Kidney (tissue), 14 donors: Measurements from ENCODE around the gene TRAFD1. TPM values are rescaled to one million over a fixed set of nuclear protein-coding genes. Genes with fewer than 3 reads are reported as not detected.

Experiments
- DNase-seq, 5 donors: peaks; one replicate each; pipeline ENCODE4 v3.0.0-alpha.2; 2013 to 2020
- FAIRE-seq: peaks from 2 replicates; lab custom pipeline; 2012; peaks lifted over from hg19 to GRCh38; lab: Jason Lieb, UNC
- H3K27ac ChIP-seq, 2 donors: one replicate each; pipeline ENCODE4 v1.7.0; 2013; ENCODE audit warnings: low read depth in 2 of 2, low read length in 2 of 2, inconsistent platforms in 1 of 2
- H3K27me3 ChIP-seq: one replicate; pipeline ENCODE4 v1.7.1; 2013; ENCODE audit warnings: low read length, inconsistent platforms; ENCODE audit not compliant: control insufficient read depth, insufficient read depth
- H3K36me3 ChIP-seq, 3 donors: one replicate each; pipeline versions ENCODE4 v1.7.0 to v1.7.1; 2013; ENCODE audit warnings: low read length in 3 of 3, control low read depth in 1 of 3, inconsistent platforms in 1 of 3; ENCODE audit not compliant: insufficient read depth in 3 of 3, control insufficient read depth in 2 of 3
- H3K4me1 ChIP-seq, 3 donors: one replicate each; pipeline versions ENCODE4 v1.7.0 to v1.7.1; 2013; ENCODE audit warnings: low read length in 3 of 3, inconsistent platforms in 1 of 3, low read depth in 1 of 3; ENCODE audit not compliant: control insufficient read depth in 2 of 3, insufficient read depth in 2 of 3
- H3K4me3 ChIP-seq, 3 donors: one replicate each; pipeline versions ENCODE4 v1.7.0 to v1.8.1; 2013; ENCODE audit warnings: low read length in 3 of 3, control low read depth in 1 of 3, inconsistent platforms in 1 of 3
- H3K9ac ChIP-seq, 3 donors: one replicate each; pipeline versions ENCODE4 v1.7.0 to v1.7.1; 2013; ENCODE audit warnings: low read length in 3 of 3, control low read depth in 1 of 3, inconsistent platforms in 1 of 3
- H3K9me3 ChIP-seq, 3 donors: one replicate each; pipeline versions ENCODE4 v1.7.0 to v1.7.1; 2013; ENCODE audit warnings: low read length in 3 of 3, control low read depth in 1 of 3, inconsistent platforms in 1 of 3; ENCODE audit not compliant: control insufficient read depth in 2 of 3, insufficient read depth in 1 of 3
- CTCF ChIP-seq: IDR thresholded peaks from 3 replicates; pipeline ENCODE4 v1.5.1; 2012; ENCODE audit warnings: mild to moderate bottlenecking, moderate library complexity, borderline replicate concordance; ENCODE audit not compliant: insufficient read depth; ENCODE audit errors: extremely low read depth
- intact Hi-C: fragments of 100-400 bp; cut with DNase I; formaldehyde crosslinking; loops from one replicate; pipeline ENCODE4 v1.11.1; 2022
- polyA plus RNA-seq: library from polyadenylated mRNA; stranded (reverse); fragments of 350-450 nt; fragmentation: Illumina TruSeq; extraction: RNeasy Lipid Tissue Mini Kit (QIAGEN cat#74804); gene quantifications from one replicate; pipeline ENCODE4 v1.2.3, GENCODE V29; 2014; ENCODE audit warnings: low read depth, low replicate concordance; ENCODE audit not compliant: insufficient read depth
- total RNA-seq: library from RNA; stranded (reverse); fragmentation: NEBNext Ultra II Directional; extraction: Animal tissue kit (Norgen Biotek cat#: 25700); gene quantifications from one replicate; pipeline ENCODE4 v1.2.1, GENCODE V29; 2021
- donor health status: control.
- donor health status: control.
- donor health status: control.
- donor health status: control.
- donor health status: control.
- donor health status: DM: yes; HTN: yes; CAD: no.
- donor health status: Normal renal cell carcinoma (clear cell type).

The TRAFD1 gene
- total and polyA plus RNA-seq, 2 donors from 2014 or later: 16.4 to 27.1 TPM

- Histone ChIP-seq H3K27ac (no peak overlapping the region), H3K9ac (no peak overlapping the region), H3K4me1 (peaks cover 0 to 11% (median 6%) of the 10 kb centered on the region in 3 donors), H3K9me3 (no peaks in the 10 kb centered on the region), H3K36me3 (peaks cover 7 to 26% (median 13%) of the 10 kb centered on the region in 3 donors), H3K27me3 (no peaks in the 10 kb centered on the region), H3K4me3 (no peak overlapping the region)
- intact Hi-C loops: no loop called here
- TF ChIP-seq CTCF: no peak
- DNase-seq (no peak), FAIRE-seq (no peak)
Measured at GRCh38 chr12:112134731-112135130, 9.4 kb downstream of the TRAFD1 start.

- intact Hi-C loops: no loop called here
- H3K4me3 ChIP-seq: no peak overlapping the region
- TF ChIP-seq CTCF: no peak
- no peak overlapping the region for H3K9ac ChIP-seq
- no peaks in the 10 kb centered on the region for H3K9me3 ChIP-seq
- H3K36me3 ChIP-seq: peaks cover 6 to 50% (median 23%) of the 10 kb centered on the region in 3 donors
- H3K27me3 ChIP-seq: no peaks in the 10 kb centered on the region
- H3K4me1 ChIP-seq: no peaks in the 10 kb centered on the region
- FAIRE-seq (no peak), DNase-seq (no peak)
- no peak overlapping the region for H3K27ac ChIP-seq
Measured at GRCh38 chr12:112140728-112141127, 15.4 kb downstream of the TRAFD1 start.

- Histone ChIP-seq H3K9me3 (no peaks in the 10 kb centered on the region), H3K4me3 (no peak overlapping the region), H3K27me3 (no peaks in the 10 kb centered on the region), H3K4me1 (peaks cover 0 to 3% (median 0%) of the 10 kb centered on the region in 3 donors), H3K9ac (no peak overlapping the region), H3K36me3 (peaks cover 6 to 45% (median 22%) of the 10 kb centered on the region in 3 donors), H3K27ac (no peak overlapping the region)
- intact Hi-C loops: no loop called here
- no peak for TF ChIP-seq CTCF
- FAIRE-seq: no peak
- DNase-seq: no peak
Measured at GRCh38 chr12:112146123-112146522, 20.8 kb downstream of the TRAFD1 start.

- Histone ChIP-seq H3K4me1 (peaks cover 0 to 6% (median 3%) of the 10 kb centered on the region in 3 donors), H3K36me3 (peaks cover 6 to 49% (median 22%) of the 10 kb centered on the region in 3 donors), H3K27me3 (no peaks in the 10 kb centered on the region), H3K9ac (no peak overlapping the region), H3K27ac (no peak overlapping the region), H3K9me3 (no peaks in the 10 kb centered on the region), H3K4me3 (no peak overlapping the region)
- DNase-seq (peak in 1 of 5 donors; percentile 42), FAIRE-seq (no peak)
- intact Hi-C loops: no loop called here
- TF ChIP-seq CTCF: no peak
Measured at GRCh38 chr12:112148031-112148513, 22.7 kb downstream of the TRAFD1 start.
